ENCODE results near the gene ATPAF1.
"Not testable (repeated sequence)": the region's sequence is repeated elsewhere in the genome, so short reads cannot be mapped to it uniquely, and the experiment has no call there.

ATPAF1 gene, protein sequence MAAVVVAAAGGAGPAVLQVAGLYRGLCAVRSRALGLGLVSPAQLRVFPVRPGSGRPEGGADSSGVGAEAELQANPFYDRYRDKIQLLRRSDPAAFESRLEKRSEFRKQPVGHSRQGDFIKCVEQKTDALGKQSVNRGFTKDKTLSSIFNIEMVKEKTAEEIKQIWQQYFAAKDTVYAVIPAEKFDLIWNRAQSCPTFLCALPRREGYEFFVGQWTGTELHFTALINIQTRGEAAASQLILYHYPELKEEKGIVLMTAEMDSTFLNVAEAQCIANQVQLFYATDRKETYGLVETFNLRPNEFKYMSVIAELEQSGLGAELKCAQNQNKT

DNA sequence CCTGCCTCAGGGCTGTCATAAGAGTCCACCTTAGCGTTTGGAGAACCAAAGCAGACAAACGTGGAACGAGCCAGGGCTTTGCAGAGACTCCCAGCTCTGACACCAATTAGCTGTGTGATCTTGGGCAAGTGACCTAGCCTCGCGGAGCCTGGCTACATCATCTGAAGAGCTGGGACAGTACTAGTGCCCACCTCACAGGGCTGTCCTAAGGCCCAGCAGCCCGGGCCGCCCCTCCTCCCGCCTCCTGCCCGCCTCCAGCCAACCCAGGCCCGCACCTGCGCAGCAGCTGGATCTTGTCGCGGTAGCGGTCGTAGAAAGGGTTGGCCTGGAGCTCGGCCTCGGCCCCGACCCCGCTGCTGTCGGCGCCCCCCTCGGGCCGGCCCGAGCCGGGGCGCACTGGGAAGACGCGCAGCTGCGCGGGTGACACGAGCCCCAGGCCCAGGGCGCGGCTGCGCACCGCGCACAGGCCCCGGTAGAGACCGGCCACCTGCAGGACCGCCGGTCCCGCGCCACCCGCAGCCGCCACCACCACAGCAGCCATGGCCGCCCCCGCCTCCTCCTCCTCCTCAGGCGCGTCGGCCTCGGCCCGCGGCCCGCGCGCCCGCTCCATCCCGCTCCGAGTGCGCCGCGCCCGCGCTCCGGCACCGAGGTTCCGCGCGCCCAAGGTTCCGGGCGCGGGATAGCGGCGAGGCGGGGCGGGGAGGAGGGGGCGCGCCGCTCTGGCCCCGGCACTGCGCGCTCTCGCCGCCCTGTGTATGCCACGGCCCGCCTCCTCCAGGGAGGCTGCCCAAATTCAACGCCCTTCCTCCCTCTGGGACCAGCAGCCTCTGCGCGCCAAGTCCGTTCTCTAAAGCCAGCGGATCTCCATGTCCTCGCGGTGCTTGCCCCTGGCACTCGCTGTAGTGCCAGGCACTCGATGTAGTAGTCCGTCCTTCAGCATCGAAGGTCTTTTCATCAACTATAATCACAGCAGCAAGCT, at the start of gene ATPAF1:
ATPAF1 (minus strand) TSS at position 583 of the 979 bp plus-strand sequence; CDS start at position 541, 42 bp downstream.
- DNase-seq, result peak; percentile 33

DNA sequence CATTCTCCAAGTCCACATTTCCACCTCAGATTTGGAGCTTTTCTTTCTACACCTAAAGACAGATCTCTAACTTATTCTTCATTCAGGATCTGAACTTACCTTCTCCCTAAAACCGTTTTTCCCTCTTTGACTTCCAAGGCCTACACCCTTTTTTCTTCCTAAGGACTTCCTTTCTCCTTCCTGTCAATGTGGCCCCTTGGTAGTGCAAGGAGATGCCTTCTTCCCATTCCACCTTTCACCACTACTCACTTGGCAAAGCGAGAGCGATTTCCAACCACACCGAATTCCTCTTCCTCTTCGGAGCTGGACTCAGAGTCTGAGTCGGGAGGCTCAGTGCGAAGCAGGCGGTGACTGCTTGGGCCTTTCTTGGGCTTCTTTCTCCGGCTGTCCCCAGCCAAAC, 49.5 kb upstream of the ATPAF1 start:
- no peak for DNase-seq

DNA sequence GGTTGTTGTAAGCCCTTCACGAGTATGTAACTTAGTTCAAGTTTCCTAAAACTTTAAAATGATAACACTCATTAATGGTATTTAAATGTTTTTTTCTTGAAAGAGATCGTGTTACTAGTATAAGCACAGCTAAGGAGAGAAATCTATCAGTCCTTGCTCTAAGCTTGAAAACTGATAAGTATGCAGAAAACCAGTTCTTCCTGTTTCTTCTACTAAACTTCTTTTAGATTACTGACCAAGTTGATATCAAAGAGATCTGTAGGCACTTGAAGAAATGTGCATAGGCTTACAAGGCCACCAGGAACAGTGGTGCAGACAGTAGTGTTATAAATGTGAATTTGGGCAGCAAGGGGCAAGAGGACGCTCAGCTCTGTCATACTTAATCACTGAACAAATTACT, 46.8 kb upstream of the ATPAF1 start:
- no peak for DNase-seq

DNA sequence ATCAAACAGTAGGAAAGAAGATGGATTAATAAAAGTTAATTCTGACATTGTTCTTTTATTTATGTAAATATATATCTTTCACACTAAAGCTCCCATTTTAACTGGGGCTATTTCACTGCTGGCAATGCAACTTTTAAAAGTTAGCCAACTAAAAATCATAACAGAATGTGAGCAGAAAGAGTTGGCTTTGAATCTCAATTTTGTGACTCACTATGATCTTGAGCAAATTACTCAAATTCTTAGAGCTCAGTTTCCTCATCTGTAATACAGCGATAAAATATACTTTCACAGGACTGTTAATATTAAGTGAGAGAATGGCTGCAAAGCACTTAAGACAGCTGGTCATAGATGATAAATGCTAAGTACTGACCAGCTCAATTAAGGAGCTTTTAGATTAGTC, 40.0 kb upstream of the ATPAF1 start:
- DNase-seq, result no peak

DNA sequence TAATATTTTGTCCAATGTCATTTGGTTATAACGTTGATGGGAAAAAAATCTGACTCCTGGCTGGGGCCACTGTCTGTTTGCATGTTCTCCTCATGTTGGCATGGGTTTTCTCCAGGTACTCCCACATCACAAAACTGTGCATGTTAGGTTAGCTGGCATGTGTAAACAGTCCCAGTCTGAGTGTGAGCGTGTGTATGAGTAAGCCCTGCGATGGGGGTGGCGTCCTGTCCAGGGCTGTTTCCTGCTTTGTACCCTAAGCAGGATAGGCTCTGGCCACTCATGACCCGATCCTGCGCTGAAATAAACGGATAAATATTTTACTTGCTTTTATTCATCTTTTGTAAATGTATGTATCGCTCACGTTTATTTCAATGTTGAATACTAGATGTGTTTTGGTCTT, 37.2 kb upstream of the ATPAF1 start:
- no peak for DNase-seq

DNA sequence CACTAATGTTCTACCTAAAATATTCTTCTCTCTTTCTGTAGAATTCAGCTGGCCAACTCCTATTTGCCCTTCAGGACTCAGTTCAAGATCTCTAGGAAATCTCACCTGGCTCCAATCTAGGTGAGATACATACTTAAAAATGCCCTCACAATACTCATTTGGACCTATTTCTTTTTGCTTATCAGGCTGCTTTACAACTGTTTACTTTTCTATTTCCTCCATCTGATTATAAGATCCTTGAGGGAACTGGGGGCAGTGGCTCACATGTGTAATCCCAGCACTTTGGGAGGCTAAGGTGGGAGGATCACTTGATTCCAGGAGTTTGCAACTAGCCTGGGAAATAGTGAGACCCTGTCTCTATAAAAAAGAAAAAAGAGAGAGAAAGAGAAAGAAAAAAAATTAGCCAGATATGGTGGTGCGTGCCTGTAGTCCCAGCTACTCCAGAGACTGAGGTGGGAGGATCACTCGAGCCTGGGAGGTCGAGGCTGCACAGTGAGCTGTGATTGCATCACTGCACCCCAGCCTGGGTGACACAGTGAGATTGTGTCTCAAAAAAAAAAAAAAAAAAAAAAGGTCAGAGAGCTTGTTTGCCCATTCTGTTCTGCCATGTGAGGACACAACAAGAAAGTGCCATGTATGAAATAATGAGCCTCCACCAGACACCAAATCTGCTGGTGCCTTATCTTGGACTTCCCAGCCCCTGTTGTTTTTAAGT, 35.9 kb upstream of the ATPAF1 start:
- DNase-seq, result no peak

DNA sequence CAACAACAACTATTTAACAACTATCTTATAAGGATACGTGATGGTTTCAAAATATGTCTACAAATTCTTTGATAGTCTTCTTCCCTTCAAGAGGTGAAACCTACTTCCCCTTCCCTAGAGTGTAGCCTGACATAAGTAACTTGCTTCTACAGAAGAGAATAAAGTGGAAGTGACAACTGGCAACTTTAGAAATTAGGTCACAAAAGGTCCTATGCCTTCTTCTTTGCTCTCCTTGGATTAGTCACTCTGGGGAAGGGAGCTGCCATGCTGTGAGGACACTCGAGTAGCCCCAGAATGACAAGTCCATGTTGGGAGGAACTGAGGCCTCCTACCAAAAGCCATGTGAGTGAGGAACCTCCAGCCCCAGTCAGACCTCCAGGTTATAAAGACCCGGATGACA, 31.5 kb upstream of the ATPAF1 start:
- no peak for DNase-seq

DNA sequence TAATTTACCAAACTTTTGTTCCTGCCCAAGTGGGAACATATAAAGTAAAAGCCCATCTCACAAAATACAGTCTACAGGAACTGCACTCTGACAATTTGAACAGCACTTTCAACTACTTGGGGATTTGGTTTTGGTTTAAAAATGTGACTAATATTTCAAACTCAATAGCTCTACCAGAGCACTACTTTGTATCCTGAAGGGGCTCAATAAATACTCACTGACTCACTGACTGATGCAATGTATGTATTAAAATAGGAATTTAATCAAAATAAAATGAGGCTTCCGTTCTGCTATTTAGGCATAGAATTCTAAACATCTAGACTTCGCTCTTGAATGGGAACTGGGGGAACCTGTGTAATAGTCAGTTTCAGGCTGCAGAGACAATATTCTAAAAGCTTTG, 28.9 kb upstream of the ATPAF1 start:
- no peak for DNase-seq

DNA sequence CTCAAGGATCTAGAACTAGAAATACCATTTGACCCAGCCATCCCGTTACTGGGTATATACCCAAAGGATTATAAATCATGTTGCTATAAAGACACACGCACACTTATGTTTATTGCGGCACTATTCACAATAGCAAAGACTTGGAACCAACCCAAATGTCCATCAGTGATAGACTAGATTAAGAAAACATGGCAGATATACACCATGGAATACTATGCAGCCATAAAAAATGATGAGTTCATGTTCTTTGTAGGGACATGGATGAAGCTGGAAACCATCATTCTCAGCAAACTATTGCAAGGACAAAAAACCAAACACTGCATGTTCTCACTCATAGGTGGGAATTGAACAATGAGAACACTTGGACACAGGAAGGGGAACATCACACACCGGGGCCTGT, 26.5 kb upstream of the ATPAF1 start:
- DNase-seq, result not testable (repeated sequence)

DNA sequence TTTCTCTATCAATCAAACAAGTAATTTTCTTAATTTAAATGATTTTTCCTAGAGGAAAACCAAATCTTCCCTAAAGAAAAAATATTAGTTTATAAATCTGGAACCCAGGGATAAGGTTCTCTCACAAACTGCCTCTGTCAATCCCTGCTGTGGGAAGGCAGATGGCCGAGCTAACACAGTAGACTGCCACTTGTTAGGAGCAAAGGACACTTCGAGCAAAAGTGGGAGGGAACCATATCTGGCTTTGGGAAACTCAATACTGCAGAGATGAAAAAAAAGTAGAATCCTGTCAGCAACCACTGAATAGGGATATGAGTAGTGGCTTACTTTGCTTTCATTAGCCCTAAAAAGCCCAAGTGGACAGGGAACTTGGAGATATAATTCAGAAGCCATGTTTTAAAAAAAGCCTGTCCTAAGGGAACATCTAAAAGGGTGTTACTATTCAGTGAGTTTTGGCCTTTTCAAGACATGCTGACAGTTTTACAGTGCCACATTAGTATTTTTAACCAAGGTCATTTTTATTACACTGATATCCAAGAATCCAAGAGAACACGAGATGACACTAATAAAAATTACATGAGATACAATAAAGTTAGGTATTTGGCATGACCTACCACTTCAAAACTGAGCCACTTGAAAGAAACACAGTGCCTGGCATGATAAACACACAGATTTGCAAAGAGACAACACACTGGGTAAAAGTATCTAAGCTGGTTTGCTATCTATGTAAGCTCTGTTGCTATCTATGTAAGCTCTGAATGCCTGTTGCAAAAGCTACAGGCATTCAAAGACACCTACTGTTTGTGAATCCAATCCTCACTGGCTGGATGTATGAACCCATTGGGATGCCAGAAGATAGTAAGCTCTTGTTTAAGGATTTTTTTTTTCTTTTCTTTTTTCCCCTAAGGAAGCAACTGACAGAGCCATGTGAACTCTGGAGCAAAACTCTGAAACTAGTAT, 24.9 kb upstream of the ATPAF1 start:
- DNase-seq, result no peak

DNA sequence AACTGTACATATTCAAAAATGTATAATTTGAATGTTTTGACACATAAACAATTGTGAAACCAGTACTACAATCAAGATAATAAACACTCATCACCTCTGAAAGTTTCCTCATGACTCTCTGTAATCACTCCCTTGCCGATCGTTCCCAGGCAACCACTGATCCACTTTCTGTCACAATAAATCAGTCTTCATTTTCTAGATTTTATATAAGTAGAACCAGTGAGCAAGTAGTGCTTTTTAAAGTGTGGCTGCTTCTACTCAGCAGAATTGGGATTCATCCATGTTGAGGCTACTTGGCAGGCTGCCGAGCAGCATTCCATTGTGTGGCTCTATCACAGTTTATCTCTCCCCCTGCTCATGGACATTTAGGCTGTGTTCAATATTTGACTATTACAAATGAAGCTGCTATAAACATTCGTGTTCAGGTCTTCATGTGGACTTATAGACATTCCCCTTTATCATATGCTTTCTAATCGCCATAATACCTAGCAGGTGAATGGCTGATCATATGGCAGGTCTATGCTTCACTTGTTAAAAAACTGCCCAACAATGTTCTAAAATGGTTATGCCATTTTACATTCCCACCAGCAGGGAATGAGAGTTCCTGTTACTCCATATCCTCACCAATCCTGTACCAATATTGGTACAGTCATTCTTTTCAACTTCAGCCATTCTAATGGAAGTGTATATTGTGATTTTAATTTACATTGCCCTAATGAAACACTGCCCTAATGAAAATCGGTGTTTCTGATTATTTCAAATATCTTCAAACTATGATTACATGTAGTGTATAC, 24.0 kb upstream of the ATPAF1 start:
- no peak for DNase-seq

DNA sequence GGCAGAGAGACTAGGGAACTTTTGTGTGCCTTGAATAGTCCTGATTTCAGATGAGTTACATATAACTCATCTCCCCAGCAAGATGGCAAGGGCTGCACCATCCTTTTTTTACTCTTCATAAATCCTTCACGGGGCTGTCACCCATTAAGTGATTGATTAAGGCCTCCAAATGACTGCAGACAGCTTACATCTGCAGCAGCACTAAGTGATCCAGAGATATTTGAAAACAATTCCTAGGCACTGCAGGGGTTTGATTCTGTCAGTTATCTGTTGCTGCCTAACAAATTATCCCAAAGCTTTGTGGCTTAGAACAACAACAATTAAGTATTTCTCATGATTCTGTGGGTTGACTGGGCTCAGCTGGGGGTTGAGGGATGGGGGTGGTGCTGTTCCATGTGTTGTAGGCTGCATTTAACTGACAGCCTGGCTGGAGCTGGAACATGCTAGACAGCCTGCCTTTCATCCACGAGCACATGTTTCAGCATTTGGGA, 22.8 kb upstream of the ATPAF1 start:
- DNase-seq, result no peak

DNA sequence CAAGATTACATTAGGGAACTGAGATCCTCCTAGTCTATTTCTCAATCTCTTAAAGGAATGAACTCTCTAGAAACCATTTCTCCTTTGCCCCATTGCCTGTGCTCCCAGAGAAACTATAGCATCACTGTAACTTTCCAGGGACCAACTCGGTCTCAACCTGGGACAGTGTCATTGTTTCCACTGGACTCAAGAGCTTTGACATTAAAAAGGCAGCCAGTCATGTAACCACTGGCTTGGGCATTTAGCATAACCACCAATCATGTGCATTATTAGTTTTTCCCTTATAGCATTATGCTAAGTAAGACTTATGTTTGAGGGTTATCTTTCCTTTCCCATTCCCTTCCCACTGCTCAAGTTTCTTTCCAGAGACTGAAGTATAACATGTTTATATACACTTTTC, 21.7 kb upstream of the ATPAF1 start:
- no peak for DNase-seq

DNA sequence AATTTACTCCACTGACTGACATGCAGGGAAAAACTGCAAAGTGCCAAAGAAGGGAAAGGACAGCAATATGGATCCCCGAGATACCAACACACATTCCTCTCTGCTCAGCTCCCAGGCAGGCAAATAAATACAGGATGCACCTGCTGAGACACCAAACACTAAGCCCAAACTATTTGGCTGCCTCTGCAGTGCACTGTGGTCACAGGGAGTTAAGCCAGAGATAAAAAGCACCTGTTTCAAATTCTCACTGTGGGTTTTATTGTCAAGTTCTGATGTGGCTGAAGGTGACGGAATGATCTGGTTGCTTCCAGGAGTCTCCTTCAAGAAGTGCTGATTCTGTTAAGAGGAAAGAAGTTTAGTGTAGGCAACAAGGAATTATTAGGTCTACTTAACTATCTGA, 21.2 kb upstream of the ATPAF1 start:
- no peak for DNase-seq

DNA sequence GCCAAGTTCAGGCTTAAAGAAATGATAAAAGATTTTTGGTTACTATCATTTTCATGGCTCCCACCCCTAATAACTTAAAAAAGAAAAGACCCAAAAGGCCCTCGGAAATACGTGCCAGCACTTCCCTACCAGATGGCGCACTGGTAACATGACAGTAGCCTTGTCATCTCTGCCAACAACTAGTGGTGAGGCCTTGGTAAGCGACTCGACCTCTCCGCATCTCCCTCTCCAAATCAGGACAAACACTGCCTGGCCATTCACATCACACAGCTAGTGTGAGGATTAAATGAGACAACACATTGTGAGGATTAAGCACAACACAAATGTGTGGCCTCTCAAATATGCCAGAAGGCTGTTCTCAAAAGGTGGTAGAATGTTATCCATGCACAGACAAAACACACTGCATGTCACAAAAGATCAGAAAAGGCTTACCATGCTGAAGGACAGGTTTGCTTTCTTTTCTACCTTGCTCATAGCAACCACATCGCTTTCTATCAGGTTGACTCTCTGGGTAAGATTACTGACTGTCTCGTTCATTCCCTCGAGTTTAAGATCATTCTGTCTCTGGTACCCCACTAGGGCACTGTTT, 19.9 kb upstream of the ATPAF1 start:
- no peak for DNase-seq

DNA sequence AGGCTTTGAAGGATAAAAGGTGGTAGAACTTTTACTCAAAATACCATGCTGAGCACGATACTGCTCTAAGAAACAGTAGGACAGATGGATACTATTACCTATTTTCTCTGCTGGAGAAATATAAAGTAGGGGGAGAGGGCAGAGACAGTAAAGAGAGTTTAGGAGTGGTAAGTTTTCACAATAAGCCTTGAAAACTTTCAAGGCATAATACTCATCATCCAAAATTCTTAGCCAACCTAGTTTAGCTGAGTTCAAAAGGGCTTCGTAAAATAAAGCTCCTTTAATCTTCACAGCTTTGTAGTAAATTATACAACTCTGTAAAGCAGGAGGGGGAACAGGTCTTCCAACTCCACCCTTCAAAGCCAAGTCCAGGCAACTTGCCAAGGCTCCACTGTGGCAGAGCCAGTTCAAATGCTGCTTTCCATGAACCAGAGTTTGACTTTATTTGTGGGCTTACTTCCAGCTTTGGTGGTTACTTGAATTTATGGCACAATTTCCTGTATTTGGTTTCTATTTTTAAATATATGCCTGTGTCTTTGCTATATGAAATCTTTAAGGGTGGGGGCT, 19.0 kb upstream of the ATPAF1 start:
- no peak for DNase-seq

DNA sequence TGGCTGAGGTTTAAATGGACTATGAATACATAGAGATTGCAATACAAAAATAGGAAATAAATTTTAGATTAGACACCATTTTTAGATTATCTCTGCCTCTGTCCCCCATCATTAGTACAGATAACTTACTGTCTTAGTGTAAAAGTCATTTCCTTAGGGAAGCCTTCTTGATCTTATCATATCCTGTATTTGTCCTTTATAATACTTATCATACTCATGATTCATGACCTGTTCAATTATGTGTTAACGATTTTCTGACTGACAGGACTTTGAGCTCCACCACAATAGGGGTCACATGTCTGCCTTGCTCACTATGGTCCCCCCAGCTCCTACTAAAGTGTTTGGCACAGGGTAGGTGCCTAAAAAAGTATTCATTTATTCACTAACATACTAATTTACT, 18.1 kb upstream of the ATPAF1 start:
- no peak for DNase-seq

DNA sequence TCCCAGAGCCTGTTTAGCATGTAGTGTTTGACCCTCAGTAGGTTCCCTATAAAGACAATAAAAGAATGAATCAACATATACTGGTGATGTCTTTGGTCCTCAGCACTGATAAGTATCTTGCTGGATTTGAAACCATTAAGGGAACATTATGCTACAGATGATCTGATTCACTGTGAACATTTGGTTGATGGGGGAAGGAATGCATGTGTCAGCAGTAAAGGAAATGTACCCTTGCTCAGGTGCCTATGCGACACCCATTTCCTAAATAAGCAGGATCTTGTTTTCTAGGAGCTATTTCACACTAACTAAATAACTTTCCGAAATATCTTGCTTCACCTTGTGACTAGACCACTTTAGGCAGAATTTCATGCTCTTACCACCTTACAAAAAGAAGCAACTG, 16.5 kb upstream of the ATPAF1 start:
- DNase-seq, result no peak

DNA sequence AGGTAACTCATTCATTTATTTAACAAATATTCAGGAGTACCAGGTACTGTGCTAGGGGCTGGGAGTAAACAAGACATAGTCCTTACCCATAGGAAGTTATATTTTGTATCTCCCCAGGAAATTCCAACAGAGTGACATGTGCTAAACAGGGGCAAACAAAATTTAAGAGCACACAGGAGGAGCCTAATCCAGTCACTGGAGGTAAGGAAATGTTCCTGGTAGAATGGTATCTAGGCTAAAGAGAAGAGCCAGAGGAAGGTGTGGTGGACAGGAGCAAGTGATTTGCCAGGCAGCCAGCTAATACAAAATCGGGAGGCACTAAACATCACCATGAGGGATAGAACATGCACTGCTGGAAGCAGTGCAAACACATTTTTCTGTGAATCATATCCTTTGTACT, 13.9 kb upstream of the ATPAF1 start:
- DNase-seq, result no peak

DNA sequence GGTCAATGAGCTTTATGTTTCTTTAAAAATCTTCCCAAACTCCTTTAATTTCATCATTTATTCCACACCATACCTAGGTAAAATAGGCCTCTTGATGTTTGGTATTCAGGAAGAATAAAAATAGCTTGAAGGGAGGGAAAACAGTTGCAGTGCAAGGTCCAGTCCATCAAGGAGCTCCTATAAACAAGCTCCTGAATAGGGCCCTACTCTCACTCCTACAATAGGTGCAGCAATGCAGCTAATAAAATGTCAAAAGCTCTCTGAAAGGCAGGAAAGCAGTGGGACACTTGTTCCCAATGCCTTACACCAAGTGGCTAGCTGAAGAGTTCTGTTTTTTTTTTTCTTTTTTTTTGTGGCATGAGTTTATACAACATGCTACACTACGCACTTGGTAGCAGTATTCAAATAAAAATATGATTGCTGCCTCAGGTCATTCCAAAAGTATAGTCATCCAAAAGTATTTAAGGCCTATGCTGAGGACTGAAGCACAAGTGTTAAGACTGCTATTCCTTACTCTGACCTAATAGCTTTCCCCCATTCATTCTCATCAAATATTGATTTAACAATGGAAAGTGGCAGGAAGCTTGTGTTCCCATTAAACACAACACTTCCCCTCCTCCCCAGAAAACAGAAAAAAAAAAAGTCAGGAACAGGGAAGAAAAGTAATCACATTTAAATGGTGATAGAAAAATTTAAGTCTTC, 13.3 kb upstream of the ATPAF1 start:
- DNase-seq, result no peak

Data from NCI-H748 treated with DMSO at 0.1 percent for 48 hours (cell line).